Measurements from ENCODE around the gene INO80E.

- no peak for TF ChIP-seq POLR2A (IDR thresholded peaks at IDR 0.05)
- TF ChIP-seq CTCF (IDR thresholded peaks at IDR 0.05): no peak
Measured at GRCh38 chr16:30049871-30050270, 53.8 kb downstream of the INO80E start.

Data from body of pancreas (tissue), 4 donors.